H9 (cell line): Measurements from ENCODE around the gene THPO. TPM values are rescaled to one million over a fixed set of nuclear protein-coding genes. Genes with fewer than 3 reads are reported as not detected.

ENCODE experiments used
- DNase-seq: peaks from one replicate; pipeline ENCODE4 v3.0.0-alpha.2; 2017
- H2AFZ ChIP-seq: one replicate; pipeline ENCODE4 v1.6.1; 2013; ENCODE audit warnings: mild to moderate bottlenecking, low read length, control low read depth, moderate library complexity
- H2AK5ac ChIP-seq: 2 replicates; pipeline ENCODE4 v1.6.1; 2013; ENCODE audit warnings: low read length, control low read depth, mixed read lengths; ENCODE audit not compliant: insufficient read length
- H2BK120ac ChIP-seq: one replicate; pipeline ENCODE4 v1.6.1; 2013; ENCODE audit warnings: low read depth, mild to moderate bottlenecking, low read length, control low read depth, inconsistent platforms; ENCODE audit not compliant: poor library complexity, severe bottlenecking
- H2BK12ac ChIP-seq: 2 replicates; pipeline ENCODE4 v1.6.1; 2013; ENCODE audit warnings: low read length, control low read depth, mixed read lengths, low read depth; ENCODE audit not compliant: insufficient read length
- H2BK15ac ChIP-seq: 2 replicates; pipeline ENCODE4 v1.6.1; 2013; ENCODE audit warnings: low read depth, low read length, control low read depth
- H2BK20ac ChIP-seq: one replicate; pipeline ENCODE4 v1.6.1; 2013; ENCODE audit warnings: low read depth, mild to moderate bottlenecking, low read length, control low read depth, inconsistent platforms; ENCODE audit not compliant: poor library complexity, severe bottlenecking
- H2BK5ac ChIP-seq: 2 replicates; pipeline ENCODE4 v1.6.1; 2013; ENCODE audit warnings: low read length, control low read depth, mixed read lengths; ENCODE audit not compliant: insufficient read length
- H3K14ac ChIP-seq: 2 replicates; pipeline ENCODE4 v1.6.1; 2013; ENCODE audit warnings: low read length, control low read depth; ENCODE audit not compliant: insufficient read depth
- H3K18ac ChIP-seq: 2 replicates; pipeline ENCODE4 v1.6.1; 2013; ENCODE audit warnings: low read depth, mild to moderate bottlenecking, mixed read lengths, low read length, control low read depth; ENCODE audit not compliant: insufficient read length
- H3K23ac ChIP-seq: 2 replicates; pipeline ENCODE4 v1.6.1; 2013; ENCODE audit warnings: low read length, control low read depth, mixed read lengths, low read depth; ENCODE audit not compliant: insufficient read length
- H3K23me2 ChIP-seq: 2 replicates; pipeline ENCODE4 v1.6.1; 2013; ENCODE audit warnings: low read depth, mild to moderate bottlenecking, mixed read lengths, low read length, control low read depth; ENCODE audit not compliant: insufficient read length, poor library complexity, severe bottlenecking
- H3K27ac ChIP-seq: 2 replicates; pipeline ENCODE4 v1.5.1; 2013; ENCODE audit warnings: low read length, control low read depth, mixed read lengths, low read depth; ENCODE audit not compliant: insufficient read length
- H3K27me3 ChIP-seq: 2 replicates; pipeline ENCODE4 v1.6.1; 2013; ENCODE audit warnings: low read length, control low read depth, inconsistent platforms; ENCODE audit not compliant: insufficient read depth
- H3K4ac ChIP-seq: 2 replicates; pipeline ENCODE4 v1.6.1; 2013; ENCODE audit warnings: low read depth, mild to moderate bottlenecking, control low read depth, inconsistent platforms, low read length, moderate library complexity
- H3K4me1 ChIP-seq: 2 replicates; pipeline ENCODE4 v1.6.1; 2013; ENCODE audit warnings: low read length, control low read depth, inconsistent platforms; ENCODE audit not compliant: insufficient read depth
- H3K4me2 ChIP-seq: 2 replicates; pipeline ENCODE4 v1.6.1; 2013; ENCODE audit warnings: low read length, control low read depth, mixed read lengths; ENCODE audit not compliant: insufficient read length, insufficient read depth
- H3K56ac ChIP-seq: 2 replicates; pipeline ENCODE4 v1.6.1; 2013; ENCODE audit warnings: low read depth, mild to moderate bottlenecking, mixed read lengths, low read length, control low read depth; ENCODE audit not compliant: insufficient read length
- H3K79me1 ChIP-seq: 2 replicates; pipeline ENCODE4 v1.6.1; 2013; ENCODE audit warnings: low read depth, mild to moderate bottlenecking, moderate library complexity, low read length, control low read depth, inconsistent platforms; ENCODE audit not compliant: insufficient read depth, poor library complexity, severe bottlenecking
- H3K79me2 ChIP-seq: 2 replicates; pipeline ENCODE4 v1.6.1; 2013; ENCODE audit warnings: low read length, control low read depth, inconsistent platforms; ENCODE audit not compliant: insufficient read depth
- H3K9ac ChIP-seq: 2 replicates; pipeline ENCODE4 v1.6.1; 2013; ENCODE audit warnings: low read length, control low read depth, mixed read lengths; ENCODE audit not compliant: insufficient read length; ENCODE audit errors: extremely low read depth
- H3K9me3 ChIP-seq: one replicate; pipeline ENCODE4 v1.6.1; 2013; ENCODE audit warnings: low read depth, low read length, inconsistent platforms; ENCODE audit not compliant: control insufficient read depth
- H3T11ph ChIP-seq: one replicate; pipeline ENCODE4 v1.6.1; 2013; ENCODE audit warnings: mild to moderate bottlenecking, low read length, control low read depth, inconsistent platforms
- H4K20me1 ChIP-seq: one replicate; pipeline ENCODE4 v1.6.1; 2013; ENCODE audit not compliant: control insufficient read depth, insufficient read length, insufficient read depth
- H4K5ac ChIP-seq: 2 replicates; pipeline ENCODE4 v1.6.1; 2013; ENCODE audit warnings: low read depth, mild to moderate bottlenecking, mixed read lengths, low read length, control low read depth; ENCODE audit not compliant: insufficient read length
- H4K8ac ChIP-seq: replicated peaks from 2 replicates; pipeline ENCODE4 v1.6.1; 2013; ENCODE audit warnings: low read length, control low read depth, mixed read lengths, low read depth; ENCODE audit not compliant: insufficient read length
- H4K91ac ChIP-seq: 2 replicates; pipeline ENCODE4 v1.6.1; 2013; ENCODE audit warnings: low read depth, mild to moderate bottlenecking, moderate library complexity, mixed read lengths, low read length, control low read depth; ENCODE audit not compliant: insufficient read length
- H3K27ac Mint-ChIP-seq, 3 experiments: 2 replicates in 2 of 3; 3 replicates in 1 of 3; pipeline ENCODE4 v1.8.0; 2020 to 2021; ENCODE audit warnings: mixed read lengths in 3 of 3, mild to moderate bottlenecking in 1 of 3, moderate library complexity in 1 of 3
- H3K27me3 Mint-ChIP-seq: 2 replicates; pipeline ENCODE4 v1.8.0; 2021; ENCODE audit warnings: low read depth, mild to moderate bottlenecking, moderate library complexity, mixed read lengths
- H3K36me3 Mint-ChIP-seq, 3 experiments: 2 replicates in 2 of 3; 3 replicates in 1 of 3; pipeline ENCODE4 v1.8.0; 2020 to 2021; ENCODE audit warnings: low read depth in 3 of 3, mixed read lengths in 3 of 3; ENCODE audit not compliant: insufficient read depth in 1 of 3
- H3K4me1 Mint-ChIP-seq, 2 experiments: 2 replicates each; pipeline ENCODE4 v1.8.0; 2020; ENCODE audit warnings: mixed read lengths in 2 of 2
- H3K4me3 Mint-ChIP-seq, 2 experiments: 2 replicates in 1 of 2; 3 replicates in 1 of 2; pipeline ENCODE4 v1.8.0; 2020 to 2021; ENCODE audit warnings: mild to moderate bottlenecking in 2 of 2, mixed read lengths in 2 of 2, moderate library complexity in 1 of 2
- H3K9me3 Mint-ChIP-seq, 2 experiments: 2 replicates in 1 of 2; 3 replicates in 1 of 2; pipeline ENCODE4 v1.8.0; 2020; ENCODE audit warnings: mild to moderate bottlenecking in 2 of 2, mixed read lengths in 2 of 2, moderate library complexity in 1 of 2
- CTCF ChIP-seq: fragments of 200-600 bp; sonication (generic); conservative IDR thresholded peaks from 3 replicates; pipeline ENCODE4 v1.8.0; 2021; ENCODE audit warnings: antibody characterized with exemption, mild to moderate bottlenecking
- WGBS: extraction: QIAGEN DNeasy Blood & Tissue Kit; methylation state at CpG from one replicate; pipeline ENCODE4 v1.1.7; 2013; ENCODE audit warnings: missing lambda C conversion rate, low lambda C conversion rate, mixed read lengths; ENCODE audit not compliant: insufficient read length; ENCODE audit errors: extremely low coverage; 5-methylcytosine and 5-hydroxymethylcytosine counted together
- total RNA-seq: library from RNA; stranded (reverse); gene quantifications from 2 replicates; pipeline ENCODE4 v1.2.1, GENCODE V29; 2021

Gene THPO
- total RNA-seq, 1 experiment from 2014 or later: 0.85 TPM

DNA sequence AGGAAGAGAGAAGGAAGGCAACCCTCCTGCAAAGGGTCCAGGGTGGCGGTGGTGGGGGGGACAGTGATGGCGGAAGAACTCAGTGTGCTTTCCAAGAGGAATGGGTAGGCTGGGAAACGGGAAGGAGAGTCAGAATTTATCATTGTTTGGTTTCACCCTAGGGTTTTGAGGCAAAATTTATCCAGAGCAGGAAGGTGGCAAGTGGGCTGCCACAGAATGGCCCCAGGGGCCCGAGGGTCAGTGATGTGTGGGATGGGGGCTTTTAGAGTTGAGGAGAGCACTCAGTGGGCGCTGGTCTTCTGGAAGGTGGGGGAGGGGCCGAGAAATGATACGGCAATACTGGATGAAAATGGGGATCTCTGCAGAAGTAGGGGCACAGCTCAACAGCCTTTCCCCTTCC lies 40.0 kb downstream of the THPO start:
- Histone ChIP-seq H3K9ac (no peak overlapping the region), H4K91ac (no peak overlapping the region), H3K14ac (no peak overlapping the region), H2BK5ac (no peak overlapping the region), H3K23me2 (peaks cover 10% of the 10 kb centered on the region), H2BK12ac (no peak overlapping the region), H3K4me2 (no peak overlapping the region), H4K8ac (no peak overlapping the region), H3T11ph (no peak overlapping the region), H3K27me3 (no peaks in the 10 kb centered on the region), H4K20me1 (peaks cover 4% of the 10 kb centered on the region), H3K4ac (no peak overlapping the region), H3K18ac (no peak overlapping the region), H2BK15ac (no peak overlapping the region), H3K79me2 (no peaks in the 10 kb centered on the region), H3K4me1 (no peaks in the 10 kb centered on the region), H3K23ac (no peak overlapping the region), H3K27ac (no peak overlapping the region), H2AFZ (no peak overlapping the region), H2BK120ac (no peak overlapping the region), H3K79me1 (no peaks in the 10 kb centered on the region), H4K5ac (no peak overlapping the region), H2AK5ac (no peak overlapping the region), H2BK20ac (no peak overlapping the region), H3K56ac (no peak overlapping the region), H3K9me3 (no peaks in the 10 kb centered on the region)
- WGBS: no CpG with 5 or more reads among the region's 7 CpGs
- Mint-ChIP-seq H3K27me3 (no peaks in the 10 kb centered on the region; the same call in 1 of the 2 replicates), H3K4me1 (peaks cover 34 to 37% of the 10 kb centered on the region in 2 experiments), H3K36me3 (peaks cover 22 to 44% (median 29%) of the 10 kb centered on the region in 3 experiments), H3K4me3 (peak overlapping the region in 1 of 2 experiments; percentile 63; a peak in 4 of 5 replicates), H3K27ac (peak overlapping the region in 2 of 3 experiments; percentile 6 to 90; a peak in 3 of 7 replicates), H3K9me3 (no peaks in the 10 kb centered on the region; a peak in 1 of 5 replicates)
- DNase-seq: no peak
- no peak for TF ChIP-seq CTCF
